H9 (cell line): ENCODE results near the gene STK11IP. TPM values are rescaled to one million over a fixed set of nuclear protein-coding genes. Genes with fewer than 3 reads are reported as not detected.

ENCODE experiments used
- DNase-seq: peaks from one replicate; pipeline ENCODE4 v3.0.0-alpha.2; 2017
- H2AFZ ChIP-seq: one replicate; pipeline ENCODE4 v1.6.1; 2013; ENCODE audit warnings: mild to moderate bottlenecking, low read length, control low read depth, moderate library complexity
- H2AK5ac ChIP-seq: 2 replicates; pipeline ENCODE4 v1.6.1; 2013; ENCODE audit warnings: low read length, control low read depth, mixed read lengths; ENCODE audit not compliant: insufficient read length
- H2BK120ac ChIP-seq: one replicate; pipeline ENCODE4 v1.6.1; 2013; ENCODE audit warnings: low read depth, mild to moderate bottlenecking, low read length, control low read depth, inconsistent platforms; ENCODE audit not compliant: poor library complexity, severe bottlenecking
- H2BK12ac ChIP-seq: 2 replicates; pipeline ENCODE4 v1.6.1; 2013; ENCODE audit warnings: low read length, control low read depth, mixed read lengths, low read depth; ENCODE audit not compliant: insufficient read length
- H2BK15ac ChIP-seq: 2 replicates; pipeline ENCODE4 v1.6.1; 2013; ENCODE audit warnings: low read depth, low read length, control low read depth
- H2BK20ac ChIP-seq: one replicate; pipeline ENCODE4 v1.6.1; 2013; ENCODE audit warnings: low read depth, mild to moderate bottlenecking, low read length, control low read depth, inconsistent platforms; ENCODE audit not compliant: poor library complexity, severe bottlenecking
- H2BK5ac ChIP-seq: 2 replicates; pipeline ENCODE4 v1.6.1; 2013; ENCODE audit warnings: low read length, control low read depth, mixed read lengths; ENCODE audit not compliant: insufficient read length
- H3K14ac ChIP-seq: 2 replicates; pipeline ENCODE4 v1.6.1; 2013; ENCODE audit warnings: low read length, control low read depth; ENCODE audit not compliant: insufficient read depth
- H3K18ac ChIP-seq: 2 replicates; pipeline ENCODE4 v1.6.1; 2013; ENCODE audit warnings: low read depth, mild to moderate bottlenecking, mixed read lengths, low read length, control low read depth; ENCODE audit not compliant: insufficient read length
- H3K23ac ChIP-seq: 2 replicates; pipeline ENCODE4 v1.6.1; 2013; ENCODE audit warnings: low read length, control low read depth, mixed read lengths, low read depth; ENCODE audit not compliant: insufficient read length
- H3K23me2 ChIP-seq: 2 replicates; pipeline ENCODE4 v1.6.1; 2013; ENCODE audit warnings: low read depth, mild to moderate bottlenecking, mixed read lengths, low read length, control low read depth; ENCODE audit not compliant: insufficient read length, poor library complexity, severe bottlenecking
- H3K27ac ChIP-seq: 2 replicates; pipeline ENCODE4 v1.5.1; 2013; ENCODE audit warnings: low read length, control low read depth, mixed read lengths, low read depth; ENCODE audit not compliant: insufficient read length
- H3K27me3 ChIP-seq: 2 replicates; pipeline ENCODE4 v1.6.1; 2013; ENCODE audit warnings: low read length, control low read depth, inconsistent platforms; ENCODE audit not compliant: insufficient read depth
- H3K4ac ChIP-seq: 2 replicates; pipeline ENCODE4 v1.6.1; 2013; ENCODE audit warnings: low read depth, mild to moderate bottlenecking, control low read depth, inconsistent platforms, low read length, moderate library complexity
- H3K4me1 ChIP-seq: 2 replicates; pipeline ENCODE4 v1.6.1; 2013; ENCODE audit warnings: low read length, control low read depth, inconsistent platforms; ENCODE audit not compliant: insufficient read depth
- H3K4me2 ChIP-seq: 2 replicates; pipeline ENCODE4 v1.6.1; 2013; ENCODE audit warnings: low read length, control low read depth, mixed read lengths; ENCODE audit not compliant: insufficient read length, insufficient read depth
- H3K56ac ChIP-seq: 2 replicates; pipeline ENCODE4 v1.6.1; 2013; ENCODE audit warnings: low read depth, mild to moderate bottlenecking, mixed read lengths, low read length, control low read depth; ENCODE audit not compliant: insufficient read length
- H3K79me1 ChIP-seq: 2 replicates; pipeline ENCODE4 v1.6.1; 2013; ENCODE audit warnings: low read depth, mild to moderate bottlenecking, moderate library complexity, low read length, control low read depth, inconsistent platforms; ENCODE audit not compliant: insufficient read depth, poor library complexity, severe bottlenecking
- H3K79me2 ChIP-seq: 2 replicates; pipeline ENCODE4 v1.6.1; 2013; ENCODE audit warnings: low read length, control low read depth, inconsistent platforms; ENCODE audit not compliant: insufficient read depth
- H3K9ac ChIP-seq: 2 replicates; pipeline ENCODE4 v1.6.1; 2013; ENCODE audit warnings: low read length, control low read depth, mixed read lengths; ENCODE audit not compliant: insufficient read length; ENCODE audit errors: extremely low read depth
- H3K9me3 ChIP-seq: one replicate; pipeline ENCODE4 v1.6.1; 2013; ENCODE audit warnings: low read depth, low read length, inconsistent platforms; ENCODE audit not compliant: control insufficient read depth
- H3T11ph ChIP-seq: one replicate; pipeline ENCODE4 v1.6.1; 2013; ENCODE audit warnings: mild to moderate bottlenecking, low read length, control low read depth, inconsistent platforms
- H4K20me1 ChIP-seq: one replicate; pipeline ENCODE4 v1.6.1; 2013; ENCODE audit not compliant: control insufficient read depth, insufficient read length, insufficient read depth
- H4K5ac ChIP-seq: 2 replicates; pipeline ENCODE4 v1.6.1; 2013; ENCODE audit warnings: low read depth, mild to moderate bottlenecking, mixed read lengths, low read length, control low read depth; ENCODE audit not compliant: insufficient read length
- H4K8ac ChIP-seq: replicated peaks from 2 replicates; pipeline ENCODE4 v1.6.1; 2013; ENCODE audit warnings: low read length, control low read depth, mixed read lengths, low read depth; ENCODE audit not compliant: insufficient read length
- H4K91ac ChIP-seq: 2 replicates; pipeline ENCODE4 v1.6.1; 2013; ENCODE audit warnings: low read depth, mild to moderate bottlenecking, moderate library complexity, mixed read lengths, low read length, control low read depth; ENCODE audit not compliant: insufficient read length
- H3K27ac Mint-ChIP-seq, 3 experiments: 2 replicates in 2 of 3; 3 replicates in 1 of 3; pipeline ENCODE4 v1.8.0; 2020 to 2021; ENCODE audit warnings: mixed read lengths in 3 of 3, mild to moderate bottlenecking in 1 of 3, moderate library complexity in 1 of 3
- H3K27me3 Mint-ChIP-seq: 2 replicates; pipeline ENCODE4 v1.8.0; 2021; ENCODE audit warnings: low read depth, mild to moderate bottlenecking, moderate library complexity, mixed read lengths
- H3K36me3 Mint-ChIP-seq, 3 experiments: 2 replicates in 2 of 3; 3 replicates in 1 of 3; pipeline ENCODE4 v1.8.0; 2020 to 2021; ENCODE audit warnings: low read depth in 3 of 3, mixed read lengths in 3 of 3; ENCODE audit not compliant: insufficient read depth in 1 of 3
- H3K4me1 Mint-ChIP-seq, 2 experiments: 2 replicates each; pipeline ENCODE4 v1.8.0; 2020; ENCODE audit warnings: mixed read lengths in 2 of 2
- H3K4me3 Mint-ChIP-seq, 2 experiments: 2 replicates in 1 of 2; 3 replicates in 1 of 2; pipeline ENCODE4 v1.8.0; 2020 to 2021; ENCODE audit warnings: mild to moderate bottlenecking in 2 of 2, mixed read lengths in 2 of 2, moderate library complexity in 1 of 2
- H3K9me3 Mint-ChIP-seq, 2 experiments: 2 replicates in 1 of 2; 3 replicates in 1 of 2; pipeline ENCODE4 v1.8.0; 2020; ENCODE audit warnings: mild to moderate bottlenecking in 2 of 2, mixed read lengths in 2 of 2, moderate library complexity in 1 of 2
- WGBS: extraction: QIAGEN DNeasy Blood & Tissue Kit; methylation state at CpG from one replicate; pipeline ENCODE4 v1.1.7; 2013; ENCODE audit warnings: missing lambda C conversion rate, low lambda C conversion rate, mixed read lengths; ENCODE audit not compliant: insufficient read length; ENCODE audit errors: extremely low coverage; 5-methylcytosine and 5-hydroxymethylcytosine counted together
- total RNA-seq: library from RNA; stranded (reverse); gene quantifications from 2 replicates; pipeline ENCODE4 v1.2.1, GENCODE V29; 2021
- TF ChIP-seq, protein P1 (sequence below): fragments of 200-600 bp; sonication (generic); conservative IDR thresholded peaks from 3 replicates; pipeline ENCODE4 v1.8.0; 2021; ENCODE audit warnings: antibody characterized with exemption, mild to moderate bottlenecking

STK11IP gene
- total RNA-seq, 1 experiment from 2014 or later = 31.1 TPM

DNA sequence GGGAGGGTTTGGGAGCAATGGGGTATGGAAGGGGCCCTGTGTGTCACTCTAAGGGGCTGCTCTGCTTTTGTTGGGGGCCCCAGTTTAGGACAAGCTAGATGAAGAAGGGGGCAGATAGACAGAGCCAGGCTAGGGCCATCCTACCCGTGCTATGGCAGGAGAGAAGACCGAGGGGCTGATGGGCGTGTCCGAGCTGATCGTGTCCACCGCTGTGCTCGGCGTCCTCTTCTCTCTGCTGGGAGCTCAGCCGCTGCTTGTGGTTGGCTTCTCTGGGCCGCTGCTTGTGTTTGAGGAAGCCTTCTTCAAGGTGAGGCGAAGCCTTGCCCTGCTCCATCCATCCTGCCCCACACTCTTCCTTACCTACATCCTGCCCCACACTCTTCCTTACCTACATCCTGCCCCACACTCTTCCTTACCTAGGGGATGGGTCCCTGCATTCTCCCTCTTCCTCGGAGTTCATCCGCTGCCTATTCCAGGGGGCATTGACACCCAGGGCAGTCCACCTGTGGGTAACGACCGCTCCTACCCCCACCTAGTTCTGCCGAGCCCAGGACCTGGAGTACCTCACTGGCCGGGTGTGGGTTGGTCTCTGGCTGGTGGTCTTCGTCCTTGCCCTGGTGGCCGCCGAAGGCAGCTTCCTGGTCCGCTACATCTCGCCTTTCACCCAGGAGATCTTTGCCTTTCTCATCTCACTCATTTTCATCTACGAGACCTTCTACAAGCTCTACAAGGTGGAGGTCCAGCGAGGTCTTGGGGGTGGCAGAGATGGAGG, 38.7 kb downstream of the STK11IP start:
- H2BK12ac ChIP-seq = no peak overlapping the region
- H3K14ac ChIP-seq = no peak overlapping the region; the same call in 1 of the 2 replicates
- no peak overlapping the region for H2BK15ac ChIP-seq
- TF ChIP-seq, protein P1, sequence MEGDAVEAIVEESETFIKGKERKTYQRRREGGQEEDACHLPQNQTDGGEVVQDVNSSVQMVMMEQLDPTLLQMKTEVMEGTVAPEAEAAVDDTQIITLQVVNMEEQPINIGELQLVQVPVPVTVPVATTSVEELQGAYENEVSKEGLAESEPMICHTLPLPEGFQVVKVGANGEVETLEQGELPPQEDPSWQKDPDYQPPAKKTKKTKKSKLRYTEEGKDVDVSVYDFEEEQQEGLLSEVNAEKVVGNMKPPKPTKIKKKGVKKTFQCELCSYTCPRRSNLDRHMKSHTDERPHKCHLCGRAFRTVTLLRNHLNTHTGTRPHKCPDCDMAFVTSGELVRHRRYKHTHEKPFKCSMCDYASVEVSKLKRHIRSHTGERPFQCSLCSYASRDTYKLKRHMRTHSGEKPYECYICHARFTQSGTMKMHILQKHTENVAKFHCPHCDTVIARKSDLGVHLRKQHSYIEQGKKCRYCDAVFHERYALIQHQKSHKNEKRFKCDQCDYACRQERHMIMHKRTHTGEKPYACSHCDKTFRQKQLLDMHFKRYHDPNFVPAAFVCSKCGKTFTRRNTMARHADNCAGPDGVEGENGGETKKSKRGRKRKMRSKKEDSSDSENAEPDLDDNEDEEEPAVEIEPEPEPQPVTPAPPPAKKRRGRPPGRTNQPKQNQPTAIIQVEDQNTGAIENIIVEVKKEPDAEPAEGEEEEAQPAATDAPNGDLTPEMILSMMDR = no peak
- H3K56ac ChIP-seq = no peak overlapping the region
- no peak overlapping the region for H2BK5ac ChIP-seq
- H3K27ac ChIP-seq = no peak overlapping the region
- H4K5ac ChIP-seq = no peak overlapping the region
- H3K27ac Mint-ChIP-seq = no peak overlapping the region
- H4K20me1 ChIP-seq = no peaks in the 10 kb centered on the region
- H2AK5ac ChIP-seq = no peak overlapping the region
- no peak overlapping the region for H3K18ac ChIP-seq
- no peak overlapping the region for H3K4me3 Mint-ChIP-seq
- peaks cover 0 to 16% (median 10%) of the 10 kb centered on the region in 3 experiments; a peak in 5 of 7 replicates for H3K36me3 Mint-ChIP-seq
- H3K23ac ChIP-seq = no peak overlapping the region
- H3K9me3 Mint-ChIP-seq = no peaks in the 10 kb centered on the region; a peak in 1 of 5 replicates
- no peak overlapping the region for H3T11ph ChIP-seq
- no peaks in the 10 kb centered on the region for H3K27me3 ChIP-seq
- no peak overlapping the region for H3K4me2 ChIP-seq
- DNase-seq = peak; percentile 25
- no peaks in the 10 kb centered on the region for H3K4me1 Mint-ChIP-seq
- no CpG with 5 or more reads among the region's 24 CpGs for WGBS
- no peak overlapping the region for H3K9ac ChIP-seq
- no peaks in the 10 kb centered on the region; the same call in 1 of the 2 replicates for H3K27me3 Mint-ChIP-seq
- no peak overlapping the region for H4K91ac ChIP-seq
- no peaks in the 10 kb centered on the region for H3K9me3 ChIP-seq
- no peak overlapping the region for H4K8ac ChIP-seq
- no peaks in the 10 kb centered on the region for H3K79me1 ChIP-seq
- no peak overlapping the region for H2BK120ac ChIP-seq
- H3K4ac ChIP-seq = no peak overlapping the region
- no peaks in the 10 kb centered on the region for H3K79me2 ChIP-seq
- H2AFZ ChIP-seq = no peak overlapping the region
- no peak overlapping the region for H2BK20ac ChIP-seq
- H3K23me2 ChIP-seq = no peaks in the 10 kb centered on the region
- no peaks in the 10 kb centered on the region for H3K4me1 ChIP-seq
